ENCODE results near the gene JADE2. TPM values are rescaled to one million over a fixed set of nuclear protein-coding genes. Genes with fewer than 3 reads are reported as not detected.

JADE2 gene
- total RNA-seq, 4 donors from 2014 or later, result 51.7 to 116 (median 76.6) TPM

DNA sequence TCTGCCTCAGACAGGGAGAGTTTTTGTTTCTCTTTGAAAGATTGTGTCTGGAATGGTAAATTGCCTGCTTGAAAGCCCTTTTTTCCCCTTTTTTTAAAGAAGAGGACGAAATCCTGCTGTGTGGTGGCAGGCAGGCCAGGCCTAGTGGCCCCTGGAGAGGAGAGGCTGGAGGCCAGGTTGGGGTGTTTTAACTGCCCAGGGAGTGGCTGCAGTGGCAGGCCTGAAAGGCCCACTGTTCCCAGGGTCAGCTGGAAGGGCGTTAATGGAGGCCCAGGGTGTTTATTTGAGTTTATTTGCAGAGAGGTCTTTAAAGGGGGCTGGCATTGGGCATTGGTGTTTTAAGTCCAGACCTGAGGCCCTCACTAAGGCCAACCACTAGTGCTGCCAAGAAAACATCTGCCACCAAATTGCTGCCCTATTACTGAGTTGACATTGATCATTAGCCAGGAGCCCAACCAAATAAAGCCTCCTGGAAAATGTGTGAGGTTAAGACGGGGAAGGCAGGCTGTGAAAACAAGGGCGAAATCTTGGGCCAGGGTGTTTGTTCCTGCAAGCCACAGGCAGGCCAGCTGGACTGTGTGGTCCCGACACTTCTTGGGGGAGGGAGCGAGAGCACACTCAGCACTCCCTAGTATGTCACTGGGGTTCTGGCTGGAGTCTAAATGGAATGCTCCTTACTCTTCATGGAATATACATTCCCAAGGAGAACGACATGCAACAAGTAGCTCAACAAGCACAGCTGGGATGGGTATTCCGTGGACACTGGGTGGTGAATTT, 5.0 kb downstream of the JADE2 start:
- H3K9me3 ChIP-seq, result no peaks in the 10 kb centered on the region
- peaks cover 35 to 61% of the 10 kb centered on the region in 2 donors for H3K4me1 ChIP-seq
- H3K36me3 ChIP-seq, result no peaks in the 10 kb centered on the region
- 79 to 90% methylated on average over 8 of the region's 8 CpGs for WGBS, 2 donors
- DNase-seq, result no peak
- intact Hi-C loops (cut with DNase I), result loop anchor here (5.0 kb wide), 1 partner anchor 37 kb away; no protein-coding TSS in a partner anchor
- no peak overlapping the region for H3K4me3 ChIP-seq (replicated peaks in 1 of 3)
- no peak for TF ChIP-seq POLR2A (IDR thresholded peaks at IDR 0.05)
- TF ChIP-seq, protein P1, sequence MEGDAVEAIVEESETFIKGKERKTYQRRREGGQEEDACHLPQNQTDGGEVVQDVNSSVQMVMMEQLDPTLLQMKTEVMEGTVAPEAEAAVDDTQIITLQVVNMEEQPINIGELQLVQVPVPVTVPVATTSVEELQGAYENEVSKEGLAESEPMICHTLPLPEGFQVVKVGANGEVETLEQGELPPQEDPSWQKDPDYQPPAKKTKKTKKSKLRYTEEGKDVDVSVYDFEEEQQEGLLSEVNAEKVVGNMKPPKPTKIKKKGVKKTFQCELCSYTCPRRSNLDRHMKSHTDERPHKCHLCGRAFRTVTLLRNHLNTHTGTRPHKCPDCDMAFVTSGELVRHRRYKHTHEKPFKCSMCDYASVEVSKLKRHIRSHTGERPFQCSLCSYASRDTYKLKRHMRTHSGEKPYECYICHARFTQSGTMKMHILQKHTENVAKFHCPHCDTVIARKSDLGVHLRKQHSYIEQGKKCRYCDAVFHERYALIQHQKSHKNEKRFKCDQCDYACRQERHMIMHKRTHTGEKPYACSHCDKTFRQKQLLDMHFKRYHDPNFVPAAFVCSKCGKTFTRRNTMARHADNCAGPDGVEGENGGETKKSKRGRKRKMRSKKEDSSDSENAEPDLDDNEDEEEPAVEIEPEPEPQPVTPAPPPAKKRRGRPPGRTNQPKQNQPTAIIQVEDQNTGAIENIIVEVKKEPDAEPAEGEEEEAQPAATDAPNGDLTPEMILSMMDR (IDR thresholded peaks at IDR 0.05), result no peak
- H3K27ac ChIP-seq, result peak overlapping the region in 2 of 3 donors; percentile 12 to 26
- H3K27me3 ChIP-seq, result no peaks in the 10 kb centered on the region

DNA sequence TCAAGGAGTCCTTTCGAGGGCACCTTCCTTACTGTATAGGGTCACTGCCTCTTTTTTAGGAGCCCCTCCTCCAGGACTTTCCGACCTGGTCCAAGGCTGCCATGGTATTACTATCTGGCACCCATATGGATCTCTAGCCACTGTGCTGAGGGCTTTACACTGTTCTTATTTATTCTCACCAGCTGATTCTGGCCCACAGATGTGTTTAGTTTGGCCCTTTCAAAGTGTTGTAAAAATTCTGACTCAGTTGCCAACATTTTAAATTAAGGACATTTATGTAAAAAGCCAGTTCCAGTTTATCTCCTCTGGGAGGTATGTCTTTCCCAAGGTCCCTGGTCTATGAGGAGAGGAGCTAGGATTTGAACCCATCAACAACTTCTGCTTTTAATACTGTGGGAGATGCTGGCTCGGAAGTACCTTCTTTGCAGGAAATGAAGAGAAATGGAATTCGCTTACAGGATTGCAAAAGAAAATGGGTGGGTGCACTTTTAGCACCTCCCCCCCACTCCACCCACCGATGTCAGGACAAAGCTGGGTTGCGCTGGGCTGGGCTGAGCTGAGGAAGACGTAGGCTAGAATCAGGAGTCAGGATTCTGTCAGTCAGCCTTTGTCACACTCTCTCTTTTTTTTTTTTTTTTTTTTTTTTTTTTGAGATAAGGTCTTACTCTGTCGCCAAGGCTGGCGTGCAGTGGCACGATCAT, 7.8 kb downstream of the JADE2 start:
- H3K27ac ChIP-seq, result peak overlapping the region in 2 of 3 donors; percentile 23 to 48
- intact Hi-C loops (cut with DNase I), result loop anchor here (5.0 kb wide), 1 partner anchor 34 kb away; no protein-coding TSS in a partner anchor

DNA sequence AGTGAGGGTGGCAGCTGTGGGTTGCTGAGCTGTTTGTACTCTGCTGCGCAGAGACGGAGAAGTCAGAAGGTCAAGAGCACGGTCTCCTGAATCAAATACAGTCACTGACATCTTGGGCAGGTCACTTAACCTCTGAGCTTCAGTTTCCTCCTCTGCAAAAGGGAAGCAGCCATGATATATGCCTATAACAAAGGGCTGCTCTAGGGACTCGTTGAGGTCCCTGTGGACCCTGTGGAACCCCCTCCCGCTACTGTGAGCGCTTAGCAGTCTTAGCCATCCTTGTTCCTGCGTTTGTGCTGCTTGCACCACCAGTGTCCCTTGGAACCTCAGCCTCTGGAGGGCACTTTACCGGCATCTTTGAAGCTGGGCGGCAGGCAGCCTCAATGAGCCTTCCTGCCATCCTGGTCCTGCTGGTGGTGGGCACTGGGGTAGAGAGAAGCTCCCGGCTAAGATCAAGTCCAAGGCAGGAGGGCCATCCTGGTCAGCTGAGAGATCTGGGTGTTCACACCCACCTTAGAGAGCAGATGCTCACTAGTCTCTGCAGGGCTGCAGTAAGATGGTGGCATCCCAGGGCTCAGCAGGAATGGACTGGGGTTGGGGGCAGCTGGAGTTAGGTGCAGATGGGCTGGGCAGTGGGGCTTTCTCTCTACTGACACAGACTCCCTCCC, 8.7 kb downstream of the JADE2 start:
- no peak overlapping the region for H3K4me3 ChIP-seq (replicated peaks in 1 of 3)
- H3K4me1 ChIP-seq, result peaks cover 19 to 44% of the 10 kb centered on the region in 2 donors
- H3K27ac ChIP-seq, result no peak overlapping the region
- intact Hi-C loops (cut with DNase I), result loop anchor here (5.0 kb wide), 1 partner anchor 33 kb away; no protein-coding TSS in a partner anchor
- no peak for TF ChIP-seq POLR2A (IDR thresholded peaks at IDR 0.05)
- TF ChIP-seq, protein P1 (IDR thresholded peaks at IDR 0.05), result no peak
- 72 to 82% methylated on average over 8 to 10 of the region's 10 CpGs for whole genome bisulfite sequencing, 2 donors
- DNase-seq, result no peak
- H3K9me3 ChIP-seq, result no peaks in the 10 kb centered on the region
- H3K36me3 ChIP-seq, result peaks cover 22 to 31% of the 10 kb centered on the region in 2 donors
- no peaks in the 10 kb centered on the region for H3K27me3 ChIP-seq

More for the DNA sequence above, 7.8 kb downstream of the JADE2 start:
- peaks cover 16 to 26% of the 10 kb centered on the region in 2 donors for H3K36me3 ChIP-seq
- no peak for TF ChIP-seq POLR2A (IDR thresholded peaks at IDR 0.05)
- H3K27me3 ChIP-seq, result no peaks in the 10 kb centered on the region
- no peak for DNase-seq
- no peak overlapping the region for H3K4me3 ChIP-seq (replicated peaks in 1 of 3)
- WGBS, 2 donors, result 78 to 79% methylated on average over 10 of the region's 10 CpGs
- H3K4me1 ChIP-seq, result peaks cover 27 to 54% of the 10 kb centered on the region in 2 donors
- H3K9me3 ChIP-seq, result no peaks in the 10 kb centered on the region

DNA sequence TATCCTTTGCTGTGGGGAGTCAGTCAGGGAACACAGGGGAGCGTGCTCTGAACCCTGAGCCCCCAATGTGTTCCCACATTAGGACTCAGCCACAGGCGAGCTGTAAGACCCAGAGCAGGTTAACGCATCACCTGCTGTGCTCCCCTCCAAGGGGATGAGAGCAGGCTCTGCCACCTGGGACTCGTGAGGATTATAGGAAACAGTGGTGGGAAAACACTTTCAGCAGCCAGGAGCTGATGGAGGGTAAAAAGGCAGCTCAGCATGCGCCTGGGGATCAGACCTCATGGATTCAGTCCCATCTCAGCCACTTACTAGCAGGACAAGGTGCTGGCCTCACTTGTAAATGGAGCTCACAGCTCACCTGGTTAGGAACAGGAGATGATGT, 9.2 kb downstream of the JADE2 start:
- no peak for DNase-seq
- Histone ChIP-seq H3K36me3 (peaks cover 26 to 33% of the 10 kb centered on the region in 2 donors), H3K27me3 (no peaks in the 10 kb centered on the region), H3K9me3 (no peaks in the 10 kb centered on the region), H3K4me1 (peaks cover 14 to 39% of the 10 kb centered on the region in 2 donors), H3K4me3 (replicated peaks in 1 of 3) (no peak overlapping the region), H3K27ac (no peak overlapping the region)
- 80 to 93% methylated on average over 4 to 5 of the region's 5 CpGs for WGBS, 2 donors
- no peak for TF ChIP-seq POLR2A (IDR thresholded peaks at IDR 0.05)
- TF ChIP-seq, protein P1 (IDR thresholded peaks at IDR 0.05), result no peak
- intact Hi-C loops (cut with DNase I), result loop anchor here (5.0 kb wide), 1 partner anchor 33 kb away; no protein-coding TSS in a partner anchor

DNA sequence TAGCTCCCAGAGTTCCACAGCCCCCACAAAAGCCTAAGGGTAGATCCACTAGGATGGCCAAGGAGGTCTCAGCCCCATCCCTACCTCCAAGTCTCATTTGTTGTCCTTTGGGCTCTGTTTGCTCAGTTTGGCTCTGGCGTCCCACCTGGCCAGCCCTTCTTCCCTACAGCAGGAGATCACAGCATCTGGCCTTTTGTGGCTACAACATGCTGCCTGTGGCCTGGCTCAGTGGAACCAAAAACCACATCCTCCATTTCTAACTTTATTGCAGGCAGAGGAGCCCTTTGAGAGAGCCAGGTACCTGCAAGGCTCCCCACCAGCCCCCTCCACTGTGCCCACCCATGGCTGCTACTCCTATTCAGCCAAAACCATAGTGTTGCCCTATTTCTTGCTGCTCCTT, 11.4 kb downstream of the JADE2 start:
- TF ChIP-seq POLR2A (IDR thresholded peaks at IDR 0.05), result no peak
- TF ChIP-seq, protein P1 (IDR thresholded peaks at IDR 0.05), result no peak
- 38 to 70% methylated on average over 1 of the region's 1 CpG for WGBS, 2 donors
- H3K27me3 ChIP-seq, result no peaks in the 10 kb centered on the region
- no peaks in the 10 kb centered on the region for H3K9me3 ChIP-seq
- no peak for DNase-seq
- no peak overlapping the region for H3K27ac ChIP-seq
- no peak overlapping the region for H3K4me3 ChIP-seq (replicated peaks in 1 of 3)
- intact Hi-C loops (cut with DNase I), result no loop called here
- H3K36me3 ChIP-seq, result peaks cover 42 to 48% of the 10 kb centered on the region in 2 donors
- H3K4me1 ChIP-seq, result peaks cover 0 to 25% of the 10 kb centered on the region in 2 donors
